H1 (cell line): ENCODE data around the gene CENPC. TPM values are rescaled to one million over a fixed set of nuclear protein-coding genes. Genes with fewer than 3 reads are reported as not detected.

Experiments
- CTCF ChIA-PET: fragments of 300-600 bp; sonication (Branson Sonifier 250); formaldehyde crosslinking; loops from one replicate; lab custom pipeline; 2021; ENCODE audit not compliant: partially characterized antibody; lab: Charles Lee
- POLR2A ChIA-PET: fragments of 300-600 bp; sonication (Branson Sonifier 250); formaldehyde crosslinking; loops from one replicate; lab custom pipeline; 2021; ENCODE audit warnings: inconsistent platforms; ENCODE audit not compliant: partially characterized antibody; lab: Charles Lee
- DNase-seq, 2 experiments: peaks; one replicate each; pipeline versions ENCODE4 v3.0.0 to v3.0.0-alpha.2; 2010 to 2022; ENCODE audit warnings: low spot score in 2 of 2, low read depth in 1 of 2, mixed read lengths in 1 of 2
- FAIRE-seq: peaks from 2 replicates; lab custom pipeline; 2011; peaks lifted over from hg19 to GRCh38; lab: Jason Lieb, UNC
- H2AFZ ChIP-seq: 2 replicates; pipeline ENCODE4 v1.8.1; 2012; ENCODE audit warnings: low read length, inconsistent platforms
- H2AK5ac ChIP-seq: 2 replicates; pipeline ENCODE4 v1.6.1; 2013; ENCODE audit warnings: low read depth, low read length
- H2BK120ac ChIP-seq: replicated peaks from 2 replicates; pipeline ENCODE3; 2013; ENCODE audit warnings: low read depth, low read length, inconsistent platforms
- H2BK12ac ChIP-seq: 2 replicates; pipeline ENCODE4 v1.6.1; 2013; ENCODE audit warnings: low read depth, low read length
- H2BK15ac ChIP-seq: 2 replicates; pipeline ENCODE4 v1.6.1; 2013; ENCODE audit warnings: low read length
- H2BK20ac ChIP-seq: 2 replicates; pipeline ENCODE4 v1.6.1; 2013; ENCODE audit warnings: low read length
- H2BK5ac ChIP-seq: 2 replicates; pipeline ENCODE4 v1.6.1; 2013; ENCODE audit warnings: low read depth, low read length
- H3K14ac ChIP-seq: 2 replicates; pipeline ENCODE4 v1.6.1; 2013; ENCODE audit warnings: inconsistent platforms; ENCODE audit not compliant: insufficient read length
- H3K18ac ChIP-seq: 2 replicates; pipeline ENCODE4 v1.6.1; 2013; ENCODE audit warnings: low read length; ENCODE audit errors: extremely low read depth
- H3K23ac ChIP-seq: 2 replicates; pipeline ENCODE4 v1.6.1; 2013; ENCODE audit warnings: inconsistent platforms; ENCODE audit not compliant: insufficient read length
- H3K23me2 ChIP-seq: 2 replicates; pipeline ENCODE4 v1.6.1; 2013; ENCODE audit warnings: low read depth, low read length
- H3K27ac ChIP-seq: 2 replicates; pipeline ENCODE4 v1.6.1; 2011; ENCODE audit warnings: low read depth, low read length, inconsistent platforms
- H3K27me3 ChIP-seq, 4 experiments: replicated peaks in 1 of 4; 1 replicate in 1 of 4; 2 replicates in 3 of 4; pipeline versions ENCODE4 v1.6.1 to v1.8.1; 2011 to 2013; ENCODE audit warnings: low read length in 3 of 4, mild to moderate bottlenecking in 3 of 4, inconsistent platforms in 2 of 4, mixed read lengths in 2 of 4, moderate library complexity in 1 of 4; ENCODE audit not compliant: control insufficient read depth in 3 of 4, insufficient read depth in 3 of 4; ENCODE audit errors: extremely low read depth in 1 of 4
- H3K36me3 ChIP-seq, 4 experiments: 2 replicates each; pipeline versions ENCODE4 v1.6.1 to v1.8.1; 2011 to 2013; ENCODE audit warnings: mild to moderate bottlenecking in 4 of 4, low read length in 3 of 4, moderate library complexity in 2 of 4, control low read depth in 1 of 4, inconsistent platforms in 1 of 4; ENCODE audit not compliant: insufficient read depth in 4 of 4, control insufficient read depth in 2 of 4
- H3K4ac ChIP-seq: replicated peaks from 2 replicates; pipeline ENCODE3; 2013; ENCODE audit warnings: low read length, low read depth, mixed read lengths, inconsistent platforms; ENCODE audit not compliant: insufficient read length
- H3K4me1 ChIP-seq, 4 experiments: replicated peaks in 1 of 4; 1 replicate in 1 of 4; 2 replicates in 3 of 4; pipeline versions ENCODE4 v1.6.1 to v1.8.1; 2011 to 2013; ENCODE audit warnings: low read length in 3 of 4, inconsistent platforms in 2 of 4, mixed read lengths in 1 of 4; ENCODE audit not compliant: insufficient read depth in 4 of 4, control insufficient read depth in 3 of 4
- H3K4me2 ChIP-seq, 2 experiments: 2 replicates each; pipeline versions ENCODE4 v1.6.1 to v1.8.1; 2011 to 2013; ENCODE audit warnings: low read depth in 2 of 2, low read length in 2 of 2, control low read depth in 1 of 2, inconsistent platforms in 1 of 2, mild to moderate bottlenecking in 1 of 2; ENCODE audit not compliant: insufficient read depth in 1 of 2
- H3K4me3 ChIP-seq, 4 experiments: fragments of 200-600, 300-600 bp in 1 of 4; sonication (generic), shearing (Covaris generic), sonication (Bioruptor Twin) in 1 of 4; 2 replicates each; pipeline versions ENCODE4 v1.5.1 to v1.8.1; 2011 to 2016; ENCODE audit warnings: low read length in 4 of 4, low read depth in 3 of 4, control low read depth in 2 of 4, inconsistent platforms in 2 of 4, mild to moderate bottlenecking in 2 of 4, mixed read lengths in 1 of 4, moderate library complexity in 1 of 4; ENCODE audit not compliant: insufficient read depth in 2 of 4; ENCODE audit errors: extremely low read depth in 1 of 4
- H3K56ac ChIP-seq: replicated peaks from 2 replicates; pipeline ENCODE3; 2013; ENCODE audit warnings: low read depth, mild to moderate bottlenecking, mixed read lengths, low read length, inconsistent platforms; ENCODE audit not compliant: insufficient read length
- H3K79me1 ChIP-seq: 2 replicates; pipeline ENCODE4 v1.6.1; 2013; ENCODE audit warnings: low read depth, low read length, control low read depth
- H3K79me2 ChIP-seq, 2 experiments: 2 replicates each; pipeline versions ENCODE4 v1.6.1 to v1.8.1; 2012 to 2013; ENCODE audit warnings: low read length in 2 of 2, mild to moderate bottlenecking in 2 of 2, inconsistent platforms in 1 of 2; ENCODE audit not compliant: insufficient read depth in 2 of 2, control insufficient read depth in 1 of 2
- H3K9ac ChIP-seq, 4 experiments: replicated peaks in 1 of 4; 1 replicate in 1 of 4; 2 replicates in 3 of 4; pipeline versions ENCODE4 v1.6.1 to v1.8.1; 2011 to 2013; ENCODE audit warnings: low read depth in 3 of 4, low read length in 3 of 4, control low read depth in 2 of 4, mild to moderate bottlenecking in 2 of 4, moderate library complexity in 2 of 4, inconsistent platforms in 1 of 4; ENCODE audit errors: extremely low read depth in 1 of 4
- H3K9me3 ChIP-seq, 2 experiments: 2 replicates each; pipeline versions ENCODE4 v1.6.1 to v1.8.1; 2012 to 2013; ENCODE audit warnings: mild to moderate bottlenecking in 2 of 2, moderate library complexity in 2 of 2, control low read depth in 1 of 2, inconsistent platforms in 1 of 2, low read depth in 1 of 2, low read length in 1 of 2, mixed read lengths in 1 of 2; ENCODE audit not compliant: insufficient read depth in 2 of 2
- H4K20me1 ChIP-seq, 2 experiments: replicated peaks in 1 of 2; 2 replicates each; pipeline versions ENCODE3 to v1.8.1; 2011 to 2013; ENCODE audit warnings: inconsistent platforms in 2 of 2, low read length in 2 of 2, mild to moderate bottlenecking in 1 of 2; ENCODE audit not compliant: insufficient read depth in 2 of 2, control insufficient read depth in 1 of 2
- H4K5ac ChIP-seq: 2 replicates; pipeline ENCODE4 v1.6.1; 2013; ENCODE audit warnings: low read length, low read depth, mixed read lengths, inconsistent platforms; ENCODE audit not compliant: insufficient read length
- H4K8ac ChIP-seq: 2 replicates; pipeline ENCODE4 v1.8.0; 2013; ENCODE audit warnings: mild to moderate bottlenecking, moderate library complexity, low read length, inconsistent platforms; ENCODE audit not compliant: insufficient read depth; ENCODE audit errors: extremely low read depth
- H4K91ac ChIP-seq: replicated peaks from 2 replicates; pipeline ENCODE3; 2013; ENCODE audit warnings: low read length, mixed read lengths, inconsistent platforms; ENCODE audit not compliant: insufficient read length
- ATF2 ChIP-seq: IDR thresholded peaks from 2 replicates; pipeline ENCODE4 v1.6.1; 2012; ENCODE audit warnings: low read length, inconsistent platforms
- BACH1 ChIP-seq: IDR thresholded peaks from 2 replicates; pipeline ENCODE4 v1.6.1; 2012; ENCODE audit warnings: low read length, improper control_type of control experiment
- BCL11A ChIP-seq, 2 experiments: IDR thresholded peaks; one replicate each; pipeline ENCODE4 v1.6.1; 2011; ENCODE audit warnings: low read depth in 2 of 2, low read length in 2 of 2, mild to moderate bottlenecking in 2 of 2
- CBX8 ChIP-seq: fragments of 300-800, 300-1000 bp; sonication (generic); IDR thresholded peaks from 2 replicates; pipeline ENCODE4 v1.7.1; 2016; ENCODE audit warnings: low read depth, low read length, borderline replicate concordance
- CEBPB ChIP-seq: IDR thresholded peaks from 2 replicates; pipeline ENCODE4 v1.6.1; 2012; ENCODE audit warnings: low read depth, low read length
- CREB1 ChIP-seq: IDR thresholded peaks from 2 replicates; pipeline ENCODE4 v1.6.1; 2012; ENCODE audit warnings: inconsistent platforms
- EP300 ChIP-seq, 2 experiments: IDR thresholded peaks; 1 replicate in 1 of 2; 2 replicates in 1 of 2; pipeline ENCODE4 v1.6.1; 2011 to 2012; ENCODE audit warnings: low read depth in 2 of 2, low read length in 2 of 2, mild to moderate bottlenecking in 2 of 2, borderline replicate concordance in 1 of 2, inconsistent platforms in 1 of 2, moderate library complexity in 1 of 2
- HDAC2 ChIP-seq, 2 experiments: fragments of 300-600 bp in 1 of 2; sonication (generic) in 1 of 2; IDR thresholded peaks; 2 replicates each; pipeline ENCODE4 v1.6.1; 2011 to 2012; ENCODE audit warnings: low read depth in 2 of 2, low read length in 2 of 2, mild to moderate bottlenecking in 2 of 2, moderate library complexity in 2 of 2, borderline replicate concordance in 1 of 2, inconsistent platforms in 1 of 2
- JUN ChIP-seq: IDR thresholded peaks from 2 replicates; pipeline ENCODE4 v1.6.1; 2011; ENCODE audit warnings: low read depth, mild to moderate bottlenecking, improper control_type of control experiment, low read length
- MAX ChIP-seq: IDR thresholded peaks from 2 replicates; pipeline ENCODE4 v1.6.1; 2012; ENCODE audit warnings: inconsistent platforms
- NRF1 ChIP-seq: IDR thresholded peaks from 2 replicates; pipeline ENCODE4 v1.6.1; 2011; ENCODE audit warnings: mild to moderate bottlenecking, low read depth, low read length, improper control_type of control experiment
- POU5F1 ChIP-seq: IDR thresholded peaks from 2 replicates; pipeline ENCODE4 v1.6.1; 2011; ENCODE audit warnings: low read depth, mild to moderate bottlenecking, low read length, moderate library complexity
- SUZ12 ChIP-seq: fragments of 200-600 bp; sonication (generic); IDR thresholded peaks from 2 replicates; pipeline ENCODE4 v1.6.1; 2012; ENCODE audit warnings: mild to moderate bottlenecking, inconsistent platforms, low read length, moderate library complexity, mixed read lengths
- WGBS, 2 experiments: shearing (Covaris generic) in 1 of 2; methylation state at CpG; one replicate each; pipeline versions ENCODE4 v1.1.6 to v1.1.7; 2013 to 2015; ENCODE audit warnings: low lambda C conversion rate in 2 of 2, mixed read lengths in 2 of 2, inconsistent platforms in 1 of 2, low coverage in 1 of 2, missing lambda C conversion rate in 1 of 2; ENCODE audit not compliant: insufficient replicate concordance in 2 of 2, insufficient coverage in 1 of 2, insufficient read length in 1 of 2; ENCODE audit errors: extremely low coverage in 1 of 2, missing lambda C conversion rate in 1 of 2; 5-methylcytosine and 5-hydroxymethylcytosine counted together
- polyA plus RNA-seq, 7 experiments: library from polyadenylated mRNA; depleted of rRNA in 3 of 7; stranded (reverse) in 5 of 7; unstranded in 2 of 7; fragments of >200 nt in 5 of 7; fragments of 200-250 nt in 2 of 7; gene quantifications; 1 replicate in 5 of 7; 2 replicates in 1 of 7; 4 replicates in 1 of 7; pipeline versions ENCODE4 v1.2.1 to v1.2.3, GENCODE V29; 2011 to 2013; ENCODE audit warnings: missing spikeins in 2 of 7, mixed read lengths in 2 of 7
- total RNA-seq: library from RNA; stranded (reverse); fragmentation: NEBNext Ultra II Directional; extraction: Animal tissue kit (Norgen Biotek cat#: 25700); gene quantifications from 2 replicates; pipeline ENCODE4 v1.2.1, GENCODE V29; 2021

The CENPC gene
- total and polyA plus RNA-seq, 2 of the 8 experiments (the other 6 are each of a cell fraction or from before 2014, with no cell fraction given): 2.8 to 15.7 TPM

GRCh38 chr4:67539830-67540229, 5.5 kb downstream of the CENPC start:
- CTCF ChIA-PET: no interaction called here
- DNase-seq (no peak), FAIRE-seq (no peak)
- Histone ChIP-seq H2BK120ac (no peak overlapping the region), H2BK12ac (no peak overlapping the region), H2BK15ac (no peak overlapping the region), H2BK20ac (no peak overlapping the region), H3K56ac (no peak overlapping the region), H3K36me3 (peaks cover 2 to 49% (median 16%) of the 10 kb centered on the region in 4 experiments; a peak in 7 of 8 replicates), H3K23ac (no peak overlapping the region), H3K18ac (no peak overlapping the region), H2AK5ac (no peak overlapping the region), H3K9ac (no peak overlapping the region), H2AFZ (no peak overlapping the region), H4K5ac (no peak overlapping the region), H3K4ac (no peak overlapping the region), H4K91ac (no peak overlapping the region), H3K4me1 (no peaks in the 10 kb centered on the region), H3K14ac (no peak overlapping the region), H4K20me1 (no peaks in the 10 kb centered on the region), H4K8ac (no peak overlapping the region), H3K4me3 (no peak overlapping the region), H3K23me2 (no peaks in the 10 kb centered on the region), H3K27me3 (no peaks in the 10 kb centered on the region), H3K9me3 (no peaks in the 10 kb centered on the region), H2BK5ac (no peak overlapping the region), H3K4me2 (no peak overlapping the region), H3K79me2 (peaks cover 0 to 32% of the 10 kb centered on the region in 2 experiments; a peak in 2 of 4 replicates), H3K79me1 (no peaks in the 10 kb centered on the region), H3K27ac (no peak overlapping the region)
- 92% methylated on average over 1 of the region's 1 CpG; no CpG with 5 or more reads in 1 of the 2 experiments for WGBS, 2 experiments
- POLR2A ChIA-PET: no interaction called here
- no peak for TF ChIP-seq BACH1
- TF ChIP-seq ATF2: no peak
- no peak for TF ChIP-seq MAX
- no peak for TF ChIP-seq JUN
- TF ChIP-seq CEBPB: no peak
- TF ChIP-seq EP300 (IDR thresholded peaks at IDR 0.05; ENCODE audit: borderline replicate concordance in 1 of 2, low read depth in 2 of 2, low read length in 2 of 2): no peak
- TF ChIP-seq CBX8: no peak
- TF ChIP-seq NRF1: no peak
- no peak for TF ChIP-seq BCL11A (IDR thresholded peaks at IDR 0.05; ENCODE audit: low read depth in 2 of 2, low read length in 2 of 2)
- TF ChIP-seq CREB1: no peak
- no peak for TF ChIP-seq HDAC2 (IDR thresholded peaks at IDR 0.05; ENCODE audit: borderline replicate concordance in 1 of 2, low read depth in 2 of 2, low read length in 2 of 2)
- no peak for TF ChIP-seq SUZ12
- no peak for TF ChIP-seq POU5F1
